CD4-positive, alpha-beta T cell (primary cell): Measurements from ENCODE around the gene AMIGO2. TPM values are rescaled to one million over a fixed set of nuclear protein-coding genes. Genes with fewer than 3 reads are reported as not detected.

Experiments
- ATAC-seq: fragments of 200-7000 bp; cut with Tn5 transposase; one replicate; pipeline ENCODE4 v1.10.0; 2022; ENCODE audit warnings: mild to moderate bottlenecking; ENCODE audit not compliant: poor library complexity
- CTCF ChIA-PET: fragments of 350-600 bp; sonication (Branson Sonifier 250); formaldehyde crosslinking; loops from one replicate; lab custom pipeline; 2021; ENCODE audit warnings: antibody characterized with exemption, inconsistent platforms; lab: Charles Lee
- POLR2A ChIA-PET: fragments of 350-600 bp; sonication (Branson Sonifier 250); formaldehyde crosslinking; loops from one replicate; lab custom pipeline; 2021; ENCODE audit warnings: antibody characterized with exemption, inconsistent platforms; lab: Charles Lee
- DNase-seq, 14 experiments: peaks; one replicate each; pipeline ENCODE4 v3.0.0-alpha.2; 2013 to 2020; ENCODE audit warnings: mixed read lengths in 2 of 14
- H3K27ac ChIP-seq, 2 donors: one replicate each; pipeline versions ENCODE4 v1.5.1 to v1.7.0; 2013; ENCODE audit warnings: low read length in 2 of 2, low read depth in 1 of 2, mild to moderate bottlenecking in 1 of 2
- H3K27me3 ChIP-seq, 2 experiments: 1 replicate in 1 of 2; 2 replicates in 1 of 2; pipeline versions ENCODE4 v1.6.1 to v1.7.0; 2013; ENCODE audit warnings: low read length in 2 of 2, control low read depth in 1 of 2, mild to moderate bottlenecking in 1 of 2, moderate library complexity in 1 of 2; ENCODE audit not compliant: insufficient read depth in 2 of 2, control insufficient read depth in 1 of 2
- H3K36me3 ChIP-seq: one replicate; pipeline ENCODE4 v1.6.1; 2013; ENCODE audit warnings: low read length, control low read depth; ENCODE audit not compliant: insufficient read depth
- H3K4me1 ChIP-seq: one replicate; pipeline ENCODE4 v1.6.1; 2013; ENCODE audit warnings: low read length, control low read depth; ENCODE audit not compliant: insufficient read depth
- H3K4me3 ChIP-seq: one replicate; pipeline ENCODE4 v1.5.1; 2013; ENCODE audit warnings: mild to moderate bottlenecking, low read length, moderate library complexity
- H3K9me3 ChIP-seq, 2 experiments: 1 replicate in 1 of 2; 2 replicates in 1 of 2; pipeline versions ENCODE4 v1.6.1 to v1.7.0; 2013; ENCODE audit warnings: low read length in 2 of 2, mild to moderate bottlenecking in 2 of 2, control low read depth in 1 of 2, moderate library complexity in 1 of 2; ENCODE audit not compliant: control insufficient read depth in 1 of 2, insufficient read depth in 1 of 2
- H3K27ac Mint-ChIP-seq: one replicate; pipeline ENCODE4 v1.8.0; 2020; ENCODE audit warnings: mixed read lengths
- H3K27me3 Mint-ChIP-seq: one replicate; pipeline ENCODE4 v1.8.0; 2021; ENCODE audit warnings: mixed read lengths
- H3K36me3 Mint-ChIP-seq: one replicate; pipeline ENCODE4 v1.8.0; 2021; ENCODE audit warnings: low read depth, mixed read lengths
- H3K4me1 Mint-ChIP-seq: one replicate; pipeline ENCODE4 v1.8.0; 2021; ENCODE audit warnings: low read depth, mixed read lengths
- H3K4me3 Mint-ChIP-seq: one replicate; pipeline ENCODE4 v1.8.0; 2020; ENCODE audit warnings: mild to moderate bottlenecking, mixed read lengths
- H3K9me3 Mint-ChIP-seq: one replicate; pipeline ENCODE4 v1.8.0; 2020; ENCODE audit warnings: mixed read lengths
- intact Hi-C, 2 experiments: fragments of 100-400 bp; cut with DNase I in 1 of 2; cut with micrococcal nuclease in 1 of 2; formaldehyde crosslinking; loops; one replicate each; pipeline versions ENCODE4 v1.15.1 to v1.9.0; 2023 to 2025; cut with DNase I, micrococcal nuclease
- total RNA-seq, 174 experiments: library from RNA in 2 of 174; stranded (reverse) in 2 of 174; gene quantifications; one replicate each; pipeline ENCODE4 v1.2.3 and lab custom pipeline; 2021 to 2026
- TF ChIP-seq, protein P1 (sequence below): fragments of 200-600 bp; IDR thresholded peaks from one replicate; pipeline ENCODE4 v1.8.0; 2022; ENCODE audit warnings: antibody characterized with exemption, mild to moderate bottlenecking

AMIGO2 gene
- total RNA-seq, 2 experiments from 2014 or later, result 9.7 to 10.1 TPM

- Mint-ChIP-seq H3K9me3 (no peaks in the 10 kb centered on the region), H3K27me3 (no peaks in the 10 kb centered on the region), H3K4me3 (no peak overlapping the region), H3K36me3 (no peaks in the 10 kb centered on the region), H3K27ac (no peak overlapping the region), H3K4me1 (peaks cover 3% of the 10 kb centered on the region)
- no peaks in the 10 kb centered on the region for H3K36me3 ChIP-seq
- POLR2A ChIA-PET, result interaction anchor here (0.9 kb wide), 1 partner anchor 345 kb away, joined by 3 read pairs; no protein-coding TSS in a partner anchor
- intact Hi-C loops, result loop anchor here (10.0 kb wide), 1 partner anchor 616 kb away; no protein-coding TSS in a partner anchor
- DNase-seq (no peak), ATAC-seq (no peak)
- H3K9me3 ChIP-seq, result no peaks in the 10 kb centered on the region
- CTCF ChIA-PET, result no interaction called here
- no peak overlapping the region for H3K4me3 ChIP-seq
- no peaks in the 10 kb centered on the region for H3K27me3 ChIP-seq
- H3K27ac ChIP-seq, result no peak overlapping the region
- H3K4me1 ChIP-seq, result no peaks in the 10 kb centered on the region
- TF ChIP-seq, protein P1, sequence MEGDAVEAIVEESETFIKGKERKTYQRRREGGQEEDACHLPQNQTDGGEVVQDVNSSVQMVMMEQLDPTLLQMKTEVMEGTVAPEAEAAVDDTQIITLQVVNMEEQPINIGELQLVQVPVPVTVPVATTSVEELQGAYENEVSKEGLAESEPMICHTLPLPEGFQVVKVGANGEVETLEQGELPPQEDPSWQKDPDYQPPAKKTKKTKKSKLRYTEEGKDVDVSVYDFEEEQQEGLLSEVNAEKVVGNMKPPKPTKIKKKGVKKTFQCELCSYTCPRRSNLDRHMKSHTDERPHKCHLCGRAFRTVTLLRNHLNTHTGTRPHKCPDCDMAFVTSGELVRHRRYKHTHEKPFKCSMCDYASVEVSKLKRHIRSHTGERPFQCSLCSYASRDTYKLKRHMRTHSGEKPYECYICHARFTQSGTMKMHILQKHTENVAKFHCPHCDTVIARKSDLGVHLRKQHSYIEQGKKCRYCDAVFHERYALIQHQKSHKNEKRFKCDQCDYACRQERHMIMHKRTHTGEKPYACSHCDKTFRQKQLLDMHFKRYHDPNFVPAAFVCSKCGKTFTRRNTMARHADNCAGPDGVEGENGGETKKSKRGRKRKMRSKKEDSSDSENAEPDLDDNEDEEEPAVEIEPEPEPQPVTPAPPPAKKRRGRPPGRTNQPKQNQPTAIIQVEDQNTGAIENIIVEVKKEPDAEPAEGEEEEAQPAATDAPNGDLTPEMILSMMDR, result no peak
Measured at GRCh38 chr12:47039079-47039478, 40.7 kb downstream of the AMIGO2 start.

- Mint-ChIP-seq H3K9me3 (no peaks in the 10 kb centered on the region), H3K4me3 (no peak overlapping the region), H3K36me3 (no peaks in the 10 kb centered on the region), H3K4me1 (peaks cover 4% of the 10 kb centered on the region), H3K27ac (no peak overlapping the region), H3K27me3 (no peaks in the 10 kb centered on the region)
- ATAC-seq (no peak), DNase-seq (no peak)
- ChIA-PET POLR2A (no interaction called here), CTCF (interaction anchor here (1.2 kb wide), 1 partner anchor 11 kb away, joined by 3 read pairs; no protein-coding TSS in a partner anchor)
- intact Hi-C loops, result loop anchor here (10.0 kb wide), 1 partner anchor 616 kb away; no protein-coding TSS in a partner anchor
- Histone ChIP-seq H3K36me3 (no peaks in the 10 kb centered on the region), H3K27ac (no peak overlapping the region), H3K4me3 (no peak overlapping the region), H3K9me3 (no peaks in the 10 kb centered on the region), H3K4me1 (no peaks in the 10 kb centered on the region), H3K27me3 (no peaks in the 10 kb centered on the region)
- TF ChIP-seq, protein P1, result no peak
Measured at GRCh38 chr12:47038270-47038748, 41.5 kb downstream of the AMIGO2 start.

DNA sequence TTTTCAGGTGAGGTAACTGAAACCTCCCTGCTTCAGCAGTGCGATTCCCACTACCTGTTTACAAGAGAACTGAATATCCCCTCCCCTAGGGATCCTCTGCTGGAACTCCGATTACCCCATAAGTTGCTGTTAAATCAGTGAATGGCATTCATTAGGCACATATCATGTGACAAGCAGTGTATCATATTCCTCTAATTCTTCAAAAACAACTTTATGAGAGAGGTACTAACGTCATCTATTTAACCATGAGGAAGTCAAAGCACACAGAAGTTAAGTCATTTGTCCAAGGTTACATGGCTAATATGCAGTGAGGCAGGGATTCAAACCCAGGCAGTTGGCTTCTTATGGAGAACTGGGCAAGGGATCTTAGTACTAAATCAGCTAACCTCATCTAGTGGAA is 44.3 kb downstream of the AMIGO2 start:
- no peak overlapping the region for H3K4me3 Mint-ChIP-seq
- no peaks in the 10 kb centered on the region for H3K36me3 Mint-ChIP-seq
- no peaks in the 10 kb centered on the region for H3K9me3 Mint-ChIP-seq
- H3K4me1 Mint-ChIP-seq, result peaks cover 14% of the 10 kb centered on the region
- Histone ChIP-seq H3K4me1 (peaks cover 2% of the 10 kb centered on the region), H3K4me3 (no peak overlapping the region), H3K27me3 (no peaks in the 10 kb centered on the region), H3K36me3 (no peaks in the 10 kb centered on the region), H3K9me3 (no peaks in the 10 kb centered on the region), H3K27ac (no peak overlapping the region)
- no peak for ATAC-seq
- ChIA-PET POLR2A (no interaction called here), CTCF (interaction anchor here (0.5 to 1.8 kb wide), 2 partner anchors 347 to 362 kb away, joined by 3 to 6 read pairs; no protein-coding TSS in a partner anchor)
- DNase-seq, result no peak
- intact Hi-C loops, result loop anchor here (2.0 to 10.0 kb wide), 2 partner anchors 619 to 651 kb away; no protein-coding TSS in a partner anchor
- no peak overlapping the region for H3K27ac Mint-ChIP-seq
- no peaks in the 10 kb centered on the region for H3K27me3 Mint-ChIP-seq
- TF ChIP-seq, protein P1, result no peak
